NK-92 (cell line): ENCODE measurements around the gene SGSM1.
"Not testable (repeated sequence)": the region's sequence is repeated elsewhere in the genome, so short reads cannot be mapped to it uniquely, and the experiment has no call there.

ENCODE experiments used
- DNase-seq: peaks from one replicate; lab custom pipeline; 2025; ENCODE audit not compliant: unreplicated experiment; lab: John Stamatoyannopoulos, UW

The SGSM1 gene

DNA sequence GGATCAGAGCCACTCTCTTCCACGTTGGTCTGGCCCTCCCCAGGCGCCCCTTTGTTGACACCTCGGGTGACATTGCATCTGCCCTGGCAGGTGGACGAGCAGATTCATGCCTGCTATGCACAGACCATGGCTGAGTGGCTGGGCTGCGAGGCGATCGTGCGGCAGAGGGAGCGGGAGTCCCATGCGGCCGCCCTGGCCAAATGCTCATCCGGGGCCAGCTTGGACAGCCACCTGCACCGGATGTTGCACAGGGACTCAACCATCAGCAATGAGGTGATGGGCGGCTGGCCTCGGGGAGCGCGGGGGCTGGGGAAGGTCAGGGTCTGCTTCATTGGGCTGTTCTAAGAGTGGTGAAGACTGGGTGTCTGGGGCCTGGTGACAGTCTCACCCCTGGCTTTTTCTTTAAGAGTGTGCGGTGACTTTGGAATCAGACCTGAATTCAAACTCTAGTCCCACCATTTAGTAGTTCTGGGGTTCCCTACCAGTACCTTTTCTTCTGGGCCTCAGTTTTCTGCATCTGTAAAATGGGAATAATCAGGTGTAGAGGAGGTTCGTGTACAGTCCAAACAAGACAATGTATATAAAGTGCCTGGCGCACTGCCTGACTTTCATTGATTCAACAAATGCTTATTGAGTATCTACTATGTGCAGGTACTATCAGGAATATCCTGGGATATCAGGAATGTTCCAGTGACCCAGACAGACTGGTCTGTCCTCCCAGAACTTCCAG lies 87.5 kb downstream of the SGSM1 start:
- DNase-seq: no peak

- no peak for DNase-seq
These were observed 88.4 kb downstream of the SGSM1 start for GRCh38 chr22:24894220-24894975.

- DNase-seq: no peak
These were observed 89.0 kb downstream of the SGSM1 start for GRCh38 chr22:24894998-24895397.

DNA sequence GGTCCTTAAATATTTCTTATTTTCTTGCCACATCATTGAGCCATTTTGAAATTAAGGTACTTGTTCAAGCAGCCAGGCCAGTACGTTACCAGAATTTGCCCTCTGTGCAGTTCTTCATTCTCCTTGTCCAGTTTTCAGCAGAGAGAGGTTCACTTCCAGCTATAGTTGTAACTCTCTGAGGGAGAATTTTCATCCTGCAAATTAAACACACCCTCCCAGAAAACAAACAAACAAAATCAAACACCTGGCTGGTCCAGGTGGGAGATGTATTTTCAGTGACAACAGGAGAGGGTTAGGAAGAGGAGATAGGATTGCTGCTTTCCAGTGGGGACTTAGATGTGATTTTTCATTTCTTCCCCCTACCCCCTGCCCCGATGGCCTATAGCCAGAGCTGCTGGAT lies 95.4 kb downstream of the SGSM1 start:
- no peak for DNase-seq

GRCh38 chr22:24905909-24906308 lies 99.9 kb downstream of the SGSM1 start:
- DNase-seq: no peak

GRCh38 chr22:24907101-24907500 lies 101.1 kb downstream of the SGSM1 start:
- DNase-seq: not testable (repeated sequence)

DNA sequence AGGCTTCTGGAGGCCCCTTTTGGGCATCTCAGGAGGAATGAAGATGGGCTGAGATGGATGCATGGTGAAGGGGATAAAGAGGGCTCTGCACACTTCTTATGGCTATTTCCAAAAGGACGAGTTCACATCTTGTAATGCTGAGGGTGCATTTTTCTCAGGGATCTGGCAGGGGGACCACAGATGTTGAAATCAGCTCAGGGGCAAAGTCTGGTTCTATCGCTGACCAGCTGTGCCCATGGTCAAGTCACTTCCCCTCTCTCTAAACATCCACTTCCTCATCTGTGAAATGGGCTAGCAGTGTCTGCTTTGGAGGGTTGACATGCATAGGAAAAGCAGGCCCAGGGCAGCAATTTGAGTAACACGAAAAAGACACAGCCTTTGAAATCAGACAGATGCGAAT lies 114.0 kb downstream of the SGSM1 start:
- DNase-seq: no peak

GRCh38 chr22:24925586-24926427 lies 119.8 kb downstream of the SGSM1 start:
- no peak for DNase-seq

GRCh38 chr22:24926428-24926725 lies 120.4 kb downstream of the SGSM1 start:
- DNase-seq: no peak

- DNase-seq: no peak
These were observed 121.0 kb downstream of the SGSM1 start for GRCh38 chr22:24926849-24927579.

DNA sequence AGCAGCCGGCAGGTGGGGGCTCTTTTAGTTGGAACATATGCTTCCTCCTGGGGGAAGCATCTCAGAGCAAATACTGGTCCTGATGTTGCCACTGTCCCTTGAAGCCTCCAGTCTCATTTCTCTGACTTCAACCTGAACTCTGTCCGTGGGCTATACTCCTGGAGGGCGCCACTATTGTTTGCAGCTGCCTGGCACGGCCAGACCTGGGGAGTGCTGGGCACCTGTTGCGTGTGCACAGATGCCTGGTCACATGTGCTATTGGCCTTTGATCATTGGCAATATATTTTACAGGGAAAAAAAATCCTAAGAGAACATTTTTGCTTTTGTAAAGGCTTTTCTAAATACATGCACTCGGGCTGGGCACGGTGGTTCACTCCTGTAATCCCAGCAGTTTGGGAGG lies 122.3 kb downstream of the SGSM1 start:
- DNase-seq: no peak

DNA sequence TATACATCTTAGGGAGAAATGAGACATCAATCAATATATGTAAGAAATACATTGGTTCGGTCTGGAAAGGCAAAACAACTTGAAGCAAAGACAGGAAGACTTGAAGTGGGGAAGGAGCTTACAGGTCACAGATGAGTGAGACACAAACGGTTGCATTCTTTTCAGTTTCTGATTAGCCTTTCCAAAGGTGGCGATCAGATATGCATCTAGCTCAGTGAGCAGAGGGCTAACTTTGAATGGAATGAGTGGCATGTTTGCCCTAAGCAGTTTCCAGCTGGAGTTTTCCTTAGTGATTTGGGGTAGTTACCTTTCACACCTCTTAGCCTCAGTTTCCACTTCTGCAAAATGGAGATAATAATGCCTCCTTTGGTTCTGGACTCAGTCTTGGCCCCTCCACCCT lies 124.7 kb downstream of the SGSM1 start:
- DNase-seq: no peak

DNA sequence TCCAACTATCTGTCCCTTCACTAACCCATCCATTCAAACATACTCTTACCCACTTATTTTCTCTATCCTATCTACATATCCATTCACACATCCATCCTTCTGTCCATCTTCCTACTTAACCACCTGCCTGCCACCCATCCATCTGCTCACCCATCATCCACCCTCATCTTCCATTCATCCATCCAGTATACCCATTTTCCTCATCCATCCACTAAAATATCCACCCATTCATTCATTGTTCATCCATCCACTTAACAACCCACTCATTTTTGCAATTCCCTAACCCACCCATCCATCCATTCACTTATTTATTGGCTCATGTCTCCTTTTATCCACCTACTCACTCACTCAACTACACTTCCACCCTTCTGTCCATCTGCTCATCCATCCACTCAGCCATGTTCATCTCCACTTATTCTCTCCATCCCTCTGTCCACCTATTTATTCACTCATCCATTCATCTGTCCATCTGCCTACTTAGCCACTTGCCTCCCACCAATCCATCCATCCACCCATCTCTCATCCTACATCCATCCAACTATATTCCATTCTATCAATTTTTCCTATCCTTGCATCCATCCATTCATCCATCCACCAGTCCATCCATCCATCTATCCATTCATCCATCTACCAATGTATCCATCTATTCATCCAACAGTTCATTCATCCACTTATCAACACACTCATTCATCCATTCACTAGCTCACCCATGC lies 129.9 kb downstream of the SGSM1 start:
- no peak for DNase-seq

- DNase-seq: no peak
These were observed 131.1 kb downstream of the SGSM1 start for GRCh38 chr22:24937114-24937513.

DNA sequence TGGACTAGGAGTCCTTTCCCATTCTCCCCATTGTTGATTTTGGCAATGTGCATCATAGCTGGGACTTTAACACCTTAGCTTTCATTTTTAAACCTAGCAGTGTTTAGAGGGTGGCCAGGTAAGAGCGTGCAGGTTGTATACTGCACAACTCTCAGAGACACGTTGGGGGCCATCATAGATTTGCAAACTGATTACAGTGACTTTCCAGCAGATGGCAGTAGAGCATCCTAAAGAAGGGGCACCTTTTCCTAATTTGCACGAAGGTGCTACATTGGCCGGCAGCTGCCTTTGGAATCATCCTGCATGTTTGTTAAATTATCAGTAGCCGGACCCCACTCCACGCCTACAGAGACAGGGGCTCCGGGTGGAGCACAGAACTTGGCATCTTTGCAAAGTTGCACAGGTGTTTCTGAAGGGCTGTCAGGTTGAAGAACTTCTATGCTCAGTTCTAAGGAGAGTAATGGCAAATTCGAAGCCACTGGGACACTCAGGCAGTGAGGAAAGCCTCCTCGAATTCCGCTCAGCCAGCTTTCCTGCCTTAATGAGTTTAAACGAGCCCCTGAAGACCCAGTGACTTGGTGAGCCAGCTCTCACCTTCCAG lies 132.8 kb downstream of the SGSM1 start:
- DNase-seq: no peak

GRCh38 chr22:24942301-24942700 lies 136.3 kb downstream of the SGSM1 start:
- DNase-seq: no peak

DNA sequence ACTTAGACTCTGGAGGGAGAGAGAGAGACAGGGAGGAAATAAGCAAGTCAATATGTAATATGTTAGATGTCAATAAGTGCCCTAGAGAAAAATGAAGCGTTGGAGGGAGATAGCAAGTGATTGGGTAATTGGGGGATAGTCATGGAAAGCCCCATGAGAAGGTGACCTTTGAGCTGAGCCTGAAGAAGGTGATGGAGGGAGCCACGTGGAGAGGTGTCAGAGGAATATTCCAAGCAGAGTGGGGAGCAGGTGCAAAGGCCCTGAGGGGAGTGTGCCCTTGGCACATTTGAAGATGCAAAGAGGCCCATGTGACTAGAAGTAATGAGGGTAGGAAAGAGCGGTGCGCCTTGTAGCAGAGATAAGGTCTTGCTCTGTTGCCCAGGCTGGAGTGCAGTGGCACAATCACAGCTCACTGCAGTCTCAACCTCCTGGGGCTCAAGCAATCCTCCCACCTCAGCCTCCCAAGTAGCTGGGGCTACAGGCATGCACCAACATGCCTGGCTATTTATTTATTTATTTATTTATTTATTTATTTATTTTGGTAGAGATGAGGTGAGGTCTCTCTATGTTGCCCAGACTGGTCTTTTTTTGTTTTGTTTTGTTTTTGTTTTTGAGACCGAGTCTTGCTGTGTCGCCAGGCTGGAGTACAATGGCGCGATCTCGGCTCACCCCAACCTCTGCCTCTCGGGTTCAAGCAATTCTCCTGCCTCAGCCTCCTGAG lies 138.4 kb downstream of the SGSM1 start:
- DNase-seq: no peak

- no peak for DNase-seq
These were observed 139.4 kb downstream of the SGSM1 start for GRCh38 chr22:24945430-24945829.

- DNase-seq: no peak
These were observed 141.4 kb downstream of the SGSM1 start for GRCh38 chr22:24947383-24947782.

DNA sequence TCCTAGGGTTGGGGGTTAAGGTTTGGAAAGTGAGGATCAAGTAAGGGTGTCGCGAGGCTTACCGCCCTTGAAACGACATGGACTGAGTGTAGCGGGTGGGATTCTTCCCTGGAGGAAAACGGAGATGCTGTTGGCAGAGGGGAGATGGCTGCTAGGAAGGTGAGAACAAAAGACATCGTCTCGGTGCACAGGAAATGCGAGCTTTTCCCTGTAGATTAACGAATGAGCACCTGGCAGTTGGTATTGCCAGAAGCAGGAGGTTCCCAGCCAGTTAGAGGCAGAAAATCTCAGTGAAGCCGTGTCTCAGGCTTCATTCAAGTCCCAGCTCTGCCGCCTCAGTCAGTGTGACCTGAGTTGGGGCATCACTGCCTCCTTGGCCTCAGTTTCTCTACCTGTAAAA lies 141.9 kb downstream of the SGSM1 start:
- DNase-seq: no peak
